Adipocyte (in vitro differentiated cells): ENCODE measurements around the gene ADGRG6.
A peak's percentile ranks its signal among the peaks of the same experiment; 100 is the strongest.

Experiments
- DNase-seq: peaks from one replicate; pipeline ENCODE4 v3.0.0-alpha.2; 2015; ENCODE audit warnings: low read depth
- H3K27me3 ChIP-seq: replicated peaks from 2 replicates; pipeline ENCODE4 v1.7.0; 2013; ENCODE audit warnings: mild to moderate bottlenecking, low read length, moderate library complexity; ENCODE audit not compliant: control insufficient read depth, insufficient read depth
- H3K36me3 ChIP-seq: 2 replicates; pipeline ENCODE4 v1.7.0; 2013; ENCODE audit warnings: low read length, mild to moderate bottlenecking, moderate library complexity; ENCODE audit not compliant: control insufficient read depth, insufficient read depth, severe bottlenecking
- H3K4me1 ChIP-seq: 2 replicates; pipeline ENCODE4 v1.7.0; 2013; ENCODE audit warnings: mild to moderate bottlenecking, low read length, moderate library complexity; ENCODE audit not compliant: control insufficient read depth, insufficient read depth
- H3K4me3 ChIP-seq: 2 replicates; pipeline ENCODE4 v1.7.0; 2013; ENCODE audit warnings: mild to moderate bottlenecking, low read length, moderate library complexity
- H3K9ac ChIP-seq: 2 replicates; pipeline ENCODE4 v1.7.0; 2013; ENCODE audit warnings: mild to moderate bottlenecking, low read length, moderate library complexity
- H3K9me3 ChIP-seq: 2 replicates; pipeline ENCODE4 v1.7.0; 2013; ENCODE audit warnings: mild to moderate bottlenecking, low read length, moderate library complexity; ENCODE audit not compliant: control insufficient read depth

Gene ADGRG6

GRCh38 chr6:142349215-142349823 is 47.5 kb downstream of the ADGRG6 start:
- Histone ChIP-seq H3K27me3 (no peaks in the 10 kb centered on the region), H3K9me3 (peaks cover 3% of the 10 kb centered on the region), H3K9ac (no peak overlapping the region), H3K4me1 (no peaks in the 10 kb centered on the region), H3K36me3 (no peaks in the 10 kb centered on the region), H3K4me3 (no peak overlapping the region)
- DNase-seq: no peak

GRCh38 chr6:142350309-142350708 is 48.5 kb downstream of the ADGRG6 start:
- Histone ChIP-seq H3K27me3 (no peaks in the 10 kb centered on the region), H3K4me1 (no peaks in the 10 kb centered on the region), H3K4me3 (no peak overlapping the region), H3K9me3 (peaks cover 3% of the 10 kb centered on the region), H3K9ac (no peak overlapping the region), H3K36me3 (no peaks in the 10 kb centered on the region)
- DNase-seq: no peak

- H3K4me1 ChIP-seq: peaks cover 21% of the 10 kb centered on the region
- H3K27me3 ChIP-seq: no peaks in the 10 kb centered on the region
- H3K4me3 ChIP-seq: no peak overlapping the region
- H3K9me3 ChIP-seq: peaks cover 3% of the 10 kb centered on the region
- H3K9ac ChIP-seq: no peak overlapping the region
- DNase-seq: no peak
- no peaks in the 10 kb centered on the region for H3K36me3 ChIP-seq
Measured at GRCh38 chr6:142353690-142354089, 51.9 kb downstream of the ADGRG6 start.

- Histone ChIP-seq H3K36me3 (no peaks in the 10 kb centered on the region), H3K9me3 (peaks cover 3% of the 10 kb centered on the region), H3K9ac (no peak overlapping the region), H3K4me3 (no peak overlapping the region), H3K4me1 (peaks cover 21% of the 10 kb centered on the region), H3K27me3 (no peaks in the 10 kb centered on the region)
- DNase-seq: no peak
Measured at GRCh38 chr6:142354650-142355049, 52.8 kb downstream of the ADGRG6 start.

GRCh38 chr6:142355520-142356174 is 53.8 kb downstream of the ADGRG6 start:
- H3K27me3 ChIP-seq: no peaks in the 10 kb centered on the region

GRCh38 chr6:142356201-142356883 is 54.5 kb downstream of the ADGRG6 start:
- Histone ChIP-seq H3K4me3 (peak overlapping the region; percentile 34), H3K9me3 (peaks cover under 1% of the 10 kb centered on the region), H3K4me1 (peaks cover 21% of the 10 kb centered on the region), H3K36me3 (no peaks in the 10 kb centered on the region), H3K9ac (peak overlapping the region; percentile 40), H3K27me3 (no peaks in the 10 kb centered on the region)
- peak; percentile 48 for DNase-seq

More at GRCh38 chr6:142355520-142356174, 53.8 kb downstream of the ADGRG6 start:
- H3K4me3 ChIP-seq: no peak overlapping the region
- H3K9me3 ChIP-seq: peaks cover 3% of the 10 kb centered on the region
- peaks cover 21% of the 10 kb centered on the region for H3K4me1 ChIP-seq
- no peaks in the 10 kb centered on the region for H3K36me3 ChIP-seq
- no peak for DNase-seq
- H3K9ac ChIP-seq: peak overlapping the region; percentile 25

GRCh38 chr6:142356884-142357225 is 55.0 kb downstream of the ADGRG6 start:
- peak overlapping the region; percentile 40 for H3K9ac ChIP-seq
- DNase-seq: peak; percentile 54
- H3K27me3 ChIP-seq: no peaks in the 10 kb centered on the region
- peak overlapping the region; percentile 34 for H3K4me3 ChIP-seq
- no peaks in the 10 kb centered on the region for H3K9me3 ChIP-seq
- peaks cover 21% of the 10 kb centered on the region for H3K4me1 ChIP-seq
- no peaks in the 10 kb centered on the region for H3K36me3 ChIP-seq

- no peak overlapping the region for H3K9ac ChIP-seq
- no peaks in the 10 kb centered on the region for H3K9me3 ChIP-seq
- no peaks in the 10 kb centered on the region for H3K27me3 ChIP-seq
- no peak overlapping the region for H3K4me3 ChIP-seq
- H3K4me1 ChIP-seq: peaks cover 21% of the 10 kb centered on the region
- H3K36me3 ChIP-seq: no peaks in the 10 kb centered on the region
- no peak for DNase-seq
Measured at GRCh38 chr6:142357879-142358278, 56.1 kb downstream of the ADGRG6 start.

- no peak for DNase-seq
- peaks cover 21% of the 10 kb centered on the region for H3K4me1 ChIP-seq
- no peaks in the 10 kb centered on the region for H3K36me3 ChIP-seq
- no peaks in the 10 kb centered on the region for H3K27me3 ChIP-seq
- H3K4me3 ChIP-seq: no peak overlapping the region
- H3K9ac ChIP-seq: no peak overlapping the region
- no peaks in the 10 kb centered on the region for H3K9me3 ChIP-seq
Measured at GRCh38 chr6:142359271-142359960, 57.6 kb downstream of the ADGRG6 start.

GRCh38 chr6:142361345-142361744 is 59.5 kb downstream of the ADGRG6 start:
- no peaks in the 10 kb centered on the region for H3K36me3 ChIP-seq
- no peak overlapping the region for H3K9ac ChIP-seq
- H3K4me1 ChIP-seq: peaks cover 12% of the 10 kb centered on the region
- H3K27me3 ChIP-seq: no peaks in the 10 kb centered on the region
- no peaks in the 10 kb centered on the region for H3K9me3 ChIP-seq
- no peak overlapping the region for H3K4me3 ChIP-seq
- no peak for DNase-seq
